Measurements from ENCODE around the gene NRXN3. TPM values are rescaled to one million over a fixed set of nuclear protein-coding genes. Genes with fewer than 3 reads are reported as not detected.

The NRXN3 gene
- total and polyA plus RNA-seq, 2 of the 13 experiments (the other 11 are each of a cell fraction or from before 2014, with no cell fraction given), result 0.03 TPM; not detected in 1

GRCh38 chr14:78424311-78424710 is 254.1 kb downstream of the NRXN3 start (continued):
- TF ChIP-seq KIAA2018 (CRISPR knock-in tag; IDR thresholded peaks at IDR 0.05; ENCODE audit: borderline replicate concordance), result no peak

GRCh38 chr14:78425330-78425729 is 255.2 kb downstream of the NRXN3 start:
- H3K4me1 ChIP-seq (ENCODE audit: insufficient read depth, low read length), result no peaks in the 10 kb centered on the region
- no TSS peak for BruUV-seq (replicated peaks)
- no peaks in the 10 kb centered on the region for H3K79me2 ChIP-seq (ENCODE audit: insufficient read depth, low read length)
- DNase-seq (ENCODE audit: low spot score), result no peak
- CTCF ChIA-PET (ENCODE audit: low intra/inter-chr PET ratio, low total read pairs), result no interaction called here
- no peaks in the 10 kb centered on the region for H3K36me3 ChIP-seq (replicated peaks in 1 of 2; ENCODE audit: control insufficient read depth in 1 of 2, insufficient read depth in 2 of 2, low read length in 2 of 2)
- intact Hi-C loops (cut with micrococcal nuclease; ENCODE audit: unreplicated experiment) (no loop called here), in situ Hi-C loops (cut with HindIII; ENCODE audit: extremely low pct_ligation_motif_present, low pct_unique_long_range_greater_than_20kb) (no loop called here)
- no peak for FAIRE-seq
- POLR2A ChIA-PET, result no interaction called here
- no peaks in the 10 kb centered on the region for H4K20me1 ChIP-seq (ENCODE audit: insufficient read depth, low read length)
- H3K27ac ChIP-seq (ENCODE audit: extremely low read length, insufficient read depth, low read length), result no peak overlapping the region
- H3K4me2 ChIP-seq (ENCODE audit: low read depth, low read length), result no peak overlapping the region
- H3K27me3 ChIP-seq (ENCODE audit: control insufficient read depth in 1 of 2, insufficient read depth in 2 of 2, low read length in 2 of 2), result no peaks in the 10 kb centered on the region; a peak in 1 of 5 replicates
- H3K9ac ChIP-seq (ENCODE audit: insufficient read depth, low read depth, low read length), result no peak overlapping the region
- H3K4me3 ChIP-seq (replicated peaks in 1 of 3; ENCODE audit: insufficient read depth in 1 of 3, low read depth in 2 of 3, low read length in 3 of 3), result no peak overlapping the region
- 6% methylated on average over 2 of the region's 2 CpGs for WGBS (ENCODE audit: low lambda C conversion rate)
- no peak overlapping the region for H2AFZ ChIP-seq (ENCODE audit: low read length)
- no peaks in the 10 kb centered on the region for H3K9me3 ChIP-seq (ENCODE audit: low read length)
- no peak for ATAC-seq
- TF ChIP-seq ZBTB34 (CRISPR knock-in tag; IDR thresholded peaks at IDR 0.05), result no peak
- TF ChIP-seq ZNF205 (CRISPR knock-in tag; IDR thresholded peaks at IDR 0.05), result no peak
- no peak for TF ChIP-seq MBNL3 (CRISPR knock-in tag; conservative IDR thresholded peaks at IDR 0.05)
- TF ChIP-seq ZNF704 (CRISPR knock-in tag; IDR thresholded peaks at IDR 0.05; ENCODE audit: borderline replicate concordance), result no peak
- no peak for TF ChIP-seq DRAP1 (CRISPR knock-in tag; IDR thresholded peaks at IDR 0.05)
- no peak for TF ChIP-seq MTERF4 (CRISPR knock-in tag; IDR thresholded peaks at IDR 0.05)
- no peak for TF ChIP-seq FUBP1 (CRISPR knock-in tag; IDR thresholded peaks at IDR 0.05; ENCODE audit: borderline replicate concordance)

Measured in HepG2 (cell line).